HepG2 (cell line): ENCODE data around the gene NFATC2. TPM values are rescaled to one million over a fixed set of nuclear protein-coding genes. Genes with fewer than 3 reads are reported as not detected.

Experiments
- CHCHD3 ChIP-seq: sonication (generic); formaldehyde crosslinking; IDR thresholded peaks from 2 replicates; pipeline ENCODE4 v1.8.0; 2022; ENCODE audit warnings: mild to moderate bottlenecking, missing genetic modification reagents, moderate library complexity
- FOXC1 ChIP-seq: sonication (generic); formaldehyde crosslinking; IDR thresholded peaks from 2 replicates; pipeline ENCODE4 v1.8.0; 2022; ENCODE audit warnings: mild to moderate bottlenecking, missing genetic modification reagents, borderline replicate concordance
- HINFP ChIP-seq: sonication (generic); formaldehyde crosslinking; IDR thresholded peaks from 2 replicates; pipeline ENCODE4 v1.4.0; 2020; ENCODE audit warnings: low read depth, mild to moderate bottlenecking, missing genetic modification reagents
- HOXA3 ChIP-seq: sonication (generic); formaldehyde crosslinking; IDR thresholded peaks from 2 replicates; pipeline ENCODE4 v1.5.0; 2020; ENCODE audit warnings: missing genetic modification reagents
- JUNB ChIP-seq: sonication (generic); formaldehyde crosslinking; IDR thresholded peaks from 2 replicates; pipeline ENCODE4 v1.8.0; 2022; ENCODE audit warnings: missing genetic modification reagents, mild to moderate bottlenecking, borderline replicate concordance
- NAIF1 ChIP-seq: sonication (generic); formaldehyde crosslinking; IDR thresholded peaks from 2 replicates; pipeline ENCODE4 v1.5.0; 2020; ENCODE audit warnings: mild to moderate bottlenecking, missing genetic modification reagents, borderline replicate concordance
- PRDM10 ChIP-seq: sonication (generic); formaldehyde crosslinking; IDR thresholded peaks from 2 replicates; pipeline ENCODE4 v1.4.0; 2020; ENCODE audit warnings: low read depth, missing genetic modification reagents
- SALL2 ChIP-seq: sonication (generic); formaldehyde crosslinking; IDR thresholded peaks from 2 replicates; pipeline ENCODE4 v1.8.1; 2023; ENCODE audit warnings: mild to moderate bottlenecking, missing genetic modification reagents, inconsistent platforms
- TOE1 ChIP-seq: sonication (generic); formaldehyde crosslinking; IDR thresholded peaks from 2 replicates; pipeline ENCODE4 v1.4.0; 2020; ENCODE audit warnings: mild to moderate bottlenecking, missing genetic modification reagents
- ZFP62 ChIP-seq: sonication (generic); formaldehyde crosslinking; IDR thresholded peaks from 2 replicates; pipeline ENCODE4 v1.4.0; 2020; ENCODE audit warnings: missing genetic modification reagents
- ZMYM4 ChIP-seq: sonication (generic); formaldehyde crosslinking; IDR thresholded peaks from 2 replicates; pipeline ENCODE4 v1.8.1; 2023; ENCODE audit warnings: mild to moderate bottlenecking, missing genetic modification reagents
- ZNF496 ChIP-seq: sonication (generic); formaldehyde crosslinking; IDR thresholded peaks from 2 replicates; pipeline ENCODE4 v1.8.1; 2023; ENCODE audit warnings: mild to moderate bottlenecking, moderate library complexity, missing genetic modification reagents; ENCODE audit not compliant: insufficient replicate concordance
- ZNF577 ChIP-seq: sonication (generic); formaldehyde crosslinking; IDR thresholded peaks from 2 replicates; pipeline ENCODE4 v1.4.0; 2020; ENCODE audit warnings: mild to moderate bottlenecking, low read depth, missing genetic modification reagents, borderline replicate concordance
- ZNF800 ChIP-seq: sonication (generic); formaldehyde crosslinking; IDR thresholded peaks from 2 replicates; pipeline ENCODE4 v1.4.0; 2020; ENCODE audit warnings: missing genetic modification reagents
- polyA plus RNA-seq, 8 experiments: library from polyadenylated mRNA; depleted of rRNA in 3 of 8; stranded (reverse) in 7 of 8; unstranded in 1 of 8; fragments of >200 nt; fragmentation: Illumina TruSeq in 4 of 8; extraction: Trizol in 4 of 8; gene quantifications; 2 replicates each; pipeline versions ENCODE4 v1.2.1 to v1.2.3, GENCODE V29; 2011 to 2016; ENCODE audit warnings: low read depth in 4 of 8, missing spikeins in 1 of 8, mixed read lengths in 1 of 8; ENCODE audit not compliant: insufficient read depth in 1 of 8
- total RNA-seq, 5 experiments: library from RNA; depleted of rRNA; stranded (reverse); fragments of >200 nt; fragmentation: Illumina TruSeq; extraction: Trizol; gene quantifications; 2 replicates each; pipeline ENCODE4 v1.2.3, GENCODE V29; 2016; ENCODE audit warnings: low read depth in 1 of 5
- TF ChIP-seq, protein P1 (sequence below): sonication (generic); formaldehyde crosslinking; IDR thresholded peaks from 2 replicates; pipeline ENCODE4 v1.4.0; 2020; ENCODE audit warnings: mild to moderate bottlenecking, missing genetic modification reagents, borderline replicate concordance

Gene NFATC2
- total and polyA plus RNA-seq, 2 of the 13 experiments (the other 11 are each of a cell fraction or from before 2014, with no cell fraction given), result 1.9 to 3.3 TPM

DNA sequence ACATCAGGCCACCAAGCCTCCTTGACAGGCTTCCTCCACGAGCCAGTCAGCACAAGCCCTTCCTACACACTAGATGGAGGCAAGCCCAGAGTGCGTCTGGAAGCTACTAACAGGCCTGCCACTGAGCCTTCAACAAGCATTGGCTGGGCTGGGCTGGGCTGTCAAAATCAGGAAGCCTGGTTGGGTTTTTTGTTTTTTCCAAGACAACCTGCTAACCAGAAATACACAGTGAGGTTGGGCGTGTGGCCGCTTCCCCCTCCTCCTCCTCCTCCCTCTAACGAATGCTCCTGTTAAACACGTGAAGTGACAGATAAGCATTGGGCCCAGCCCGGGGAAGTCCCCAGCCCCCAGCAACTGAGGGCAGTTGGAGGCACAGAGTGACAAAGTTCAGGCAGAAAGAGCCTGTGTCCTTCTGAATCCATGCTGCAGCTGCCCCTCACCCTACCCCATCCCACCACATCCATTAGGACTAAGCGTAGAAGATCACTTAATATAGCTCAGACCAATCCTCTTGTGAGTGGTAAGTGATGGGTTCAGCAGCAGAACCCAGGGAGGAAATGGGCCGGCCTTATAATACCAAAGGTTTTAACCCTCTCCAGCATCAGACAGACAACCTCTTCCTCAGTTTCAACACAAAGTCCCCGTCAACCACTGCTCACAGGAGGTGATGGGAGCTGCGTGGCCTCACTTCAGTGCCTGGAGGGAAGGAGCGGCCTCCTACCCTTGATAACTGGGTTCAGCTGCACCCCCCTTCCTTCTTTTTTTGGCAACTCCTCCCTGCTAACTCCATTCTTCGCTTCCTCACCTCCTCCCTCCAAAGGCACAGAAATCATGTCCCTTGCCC is 1.1 kb downstream of the NFATC2 start (continued):
- TF ChIP-seq FOXC1 (CRISPR knock-in tag) (peak; percentile 52; the same call in 1 of the 2 replicates), ZNF800 (CRISPR knock-in tag) (0 out of 2 replicates have a peak, but pooled peaks have one; percentile 12), TOE1 (CRISPR knock-in tag) (no peak), SALL2 (peak; percentile 25), NAIF1 (CRISPR knock-in tag) (no peak), CHCHD3 (CRISPR knock-in tag) (no peak), ZFP62 (CRISPR knock-in tag) (no peak), ZNF577 (CRISPR knock-in tag) (no peak), PRDM10 (peak; percentile 70), HINFP (CRISPR knock-in tag) (no peak), ZNF496 (CRISPR knock-in tag) (no peak), JUNB (no peak), ZMYM4 (CRISPR knock-in tag) (peak; percentile 47), HOXA3 (CRISPR knock-in tag) (peak; percentile 70)
- TF ChIP-seq, protein P1, sequence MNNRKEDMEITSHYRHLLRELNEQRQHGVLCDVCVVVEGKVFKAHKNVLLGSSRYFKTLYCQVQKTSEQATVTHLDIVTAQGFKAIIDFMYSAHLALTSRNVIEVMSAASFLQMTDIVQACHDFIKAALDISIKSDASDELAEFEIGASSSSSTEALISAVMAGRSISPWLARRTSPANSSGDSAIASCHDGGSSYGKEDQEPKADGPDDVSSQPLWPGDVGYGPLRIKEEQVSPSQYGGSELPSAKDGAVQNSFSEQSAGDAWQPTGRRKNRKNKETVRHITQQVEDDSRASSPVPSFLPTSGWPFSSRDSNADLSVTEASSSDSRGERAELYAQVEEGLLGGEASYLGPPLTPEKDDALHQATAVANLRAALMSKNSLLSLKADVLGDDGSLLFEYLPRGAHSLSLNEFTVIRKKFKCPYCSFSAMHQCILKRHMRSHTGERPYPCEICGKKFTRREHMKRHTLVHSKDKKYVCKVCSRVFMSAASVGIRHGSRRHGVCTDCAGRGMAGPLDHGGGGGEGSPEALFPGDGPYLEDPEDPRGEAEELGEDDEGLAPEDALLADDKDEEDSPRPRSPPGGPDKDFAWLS (CRISPR knock-in tag), result peak; percentile 42; the same call in 1 of the 2 replicates
